HG03469 (cell line): Measurements from ENCODE around the gene EVA1A.

Experiments
- ATAC-seq: cut with Tn5 transposase; IDR thresholded peaks from one replicate; pipeline ENCODE4 v1.9.1; 2021; ENCODE audit warnings: mild to moderate bottlenecking, moderate library complexity, moderate number of reproducible peaks; ENCODE audit not compliant: unreplicated experiment

Gene EVA1A

GRCh38 chr2:75560768-75561565 is at the start of gene EVA1A:
TSS of gene EVA1A (minus strand) at chr2:75560939. CDS start at chr2:75518140, 42,799 bp downstream.
- ATAC-seq = no peak

GRCh38 chr2:75609937-75610508 is 49.3 kb upstream of the EVA1A start:
- no peak for ATAC-seq

GRCh38 chr2:75609334-75609689 is 48.6 kb upstream of the EVA1A start:
- no peak for ATAC-seq

- peak; percentile 67 for ATAC-seq
Measured at GRCh38 chr2:75608684-75609333, 48.1 kb upstream of the EVA1A start.

GRCh38 chr2:75607988-75608683 is 47.4 kb upstream of the EVA1A start:
- ATAC-seq = no peak

GRCh38 chr2:75607400-75607798 is 46.7 kb upstream of the EVA1A start:
- ATAC-seq = no peak

- ATAC-seq = no peak
Measured at GRCh38 chr2:75606761-75607399, 46.1 kb upstream of the EVA1A start.

GRCh38 chr2:75605770-75606529 is 45.2 kb upstream of the EVA1A start:
- no peak for ATAC-seq

GRCh38 chr2:75604484-75604883 is 43.7 kb upstream of the EVA1A start:
- no peak for ATAC-seq

- no peak for ATAC-seq
Measured at GRCh38 chr2:75603477-75603876, 42.7 kb upstream of the EVA1A start.

GRCh38 chr2:75602724-75603342 is 42.1 kb upstream of the EVA1A start:
- no peak for ATAC-seq

GRCh38 chr2:75600461-75601011 is 39.8 kb upstream of the EVA1A start:
- no peak for ATAC-seq

GRCh38 chr2:75598589-75599155 is 37.9 kb upstream of the EVA1A start:
- no peak for ATAC-seq

GRCh38 chr2:75597949-75598348 is 37.2 kb upstream of the EVA1A start:
- no peak for ATAC-seq

- ATAC-seq = no peak
Measured at GRCh38 chr2:75596784-75597183, 36.0 kb upstream of the EVA1A start.

- no peak for ATAC-seq
Measured at GRCh38 chr2:75595541-75596395, 35.0 kb upstream of the EVA1A start.

GRCh38 chr2:75594596-75594995 is 33.9 kb upstream of the EVA1A start:
- no peak for ATAC-seq

GRCh38 chr2:75592888-75593287 is 32.1 kb upstream of the EVA1A start:
- no peak for ATAC-seq
